H1 (cell line): Measurements from ENCODE around the gene KTI12. TPM values are rescaled to one million over a fixed set of nuclear protein-coding genes. Genes with fewer than 3 reads are reported as not detected.

Experiments used
- CBX5 ChIP-seq: fragments of 300-800, 300-1000 bp; sonication (generic); IDR thresholded peaks from 2 replicates; pipeline ENCODE4 v1.7.1; 2016; ENCODE audit warnings: antibody characterized with exemption, low read length, low read depth
- CBX8 ChIP-seq: fragments of 300-800, 300-1000 bp; sonication (generic); IDR thresholded peaks from 2 replicates; pipeline ENCODE4 v1.7.1; 2016; ENCODE audit warnings: low read depth, low read length, borderline replicate concordance
- CEBPB ChIP-seq: IDR thresholded peaks from 2 replicates; pipeline ENCODE4 v1.6.1; 2012; ENCODE audit warnings: low read depth, low read length
- GABPA ChIP-seq: IDR thresholded peaks from 2 replicates; pipeline ENCODE4 v1.6.1; 2011; ENCODE audit warnings: mild to moderate bottlenecking, low read length, moderate library complexity, borderline replicate concordance; ENCODE audit not compliant: insufficient read depth
- KDM4A ChIP-seq: IDR thresholded peaks from one replicate; pipeline ENCODE4 v1.7.1; 2012; ENCODE audit warnings: low read depth, mild to moderate bottlenecking, moderate library complexity, low read length, inconsistent platforms; ENCODE audit not compliant: severe bottlenecking
- KDM5A ChIP-seq: fragments of 200-600 bp; IDR thresholded peaks from 2 replicates; pipeline ENCODE4 v1.7.1; 2012; ENCODE audit warnings: mild to moderate bottlenecking, low read length, inconsistent platforms, mixed read lengths
- MAFK ChIP-seq: IDR thresholded peaks from 2 replicates; pipeline ENCODE4 v1.6.1; 2012; ENCODE audit warnings: low read depth, mild to moderate bottlenecking, improper control_type of control experiment, low read length
- POLR2A ChIP-seq, 2 experiments: IDR thresholded peaks; 1 replicate in 1 of 2; 2 replicates in 1 of 2; pipeline ENCODE4 v1.6.1; 2011; ENCODE audit warnings: low read depth in 2 of 2, low read length in 2 of 2, mild to moderate bottlenecking in 2 of 2; ENCODE audit errors: control extremely low read depth in 1 of 2
- POLR2AphosphoS5 ChIP-seq: IDR thresholded peaks from 2 replicates; pipeline ENCODE4 v1.6.1; 2011; ENCODE audit warnings: low read depth, low read length
- POU5F1 ChIP-seq: IDR thresholded peaks from 2 replicates; pipeline ENCODE4 v1.6.1; 2011; ENCODE audit warnings: low read depth, mild to moderate bottlenecking, low read length, moderate library complexity
- RAD21 ChIP-seq, 2 experiments: IDR thresholded peaks in 1 of 2; conservative IDR thresholded peaks in 1 of 2; 2 replicates each; pipeline ENCODE4 v1.6.1; 2011; ENCODE audit warnings: low read depth in 2 of 2, low read length in 2 of 2, improper control_type of control experiment in 1 of 2, inconsistent platforms in 1 of 2, mild to moderate bottlenecking in 1 of 2, moderate library complexity in 1 of 2
- RBBP5 ChIP-seq: IDR thresholded peaks from 2 replicates; pipeline ENCODE4 v1.7.1; 2012; ENCODE audit warnings: low read depth, mild to moderate bottlenecking, inconsistent platforms, low read length, moderate library complexity, borderline replicate concordance
- RXRA ChIP-seq: IDR thresholded peaks from 2 replicates; pipeline ENCODE4 v1.6.1; 2011; ENCODE audit warnings: low read depth, mild to moderate bottlenecking, low read length, moderate library complexity; ENCODE audit not compliant: insufficient read depth
- SAP30 ChIP-seq: fragments of 300-600 bp; sonication (generic); IDR thresholded peaks from 2 replicates; pipeline ENCODE4 v1.7.1; 2012; ENCODE audit warnings: low read length, moderate library complexity, mild to moderate bottlenecking, inconsistent platforms; ENCODE audit not compliant: insufficient read depth, insufficient replicate concordance
- SP4 ChIP-seq: IDR thresholded peaks from 2 replicates; pipeline ENCODE4 v1.6.1; 2012; ENCODE audit warnings: low read length, inconsistent platforms
- SUZ12 ChIP-seq: fragments of 200-600 bp; sonication (generic); IDR thresholded peaks from 2 replicates; pipeline ENCODE4 v1.6.1; 2012; ENCODE audit warnings: mild to moderate bottlenecking, inconsistent platforms, low read length, moderate library complexity, mixed read lengths
- TAF7 ChIP-seq: optimal IDR thresholded peaks from 2 replicates; pipeline ENCODE3; 2011; ENCODE audit warnings: low read depth, mild to moderate bottlenecking, inconsistent platforms, low read length, moderate library complexity, borderline replicate concordance
- TBP ChIP-seq: IDR thresholded peaks from 2 replicates; pipeline ENCODE4 v1.6.1; 2011; ENCODE audit warnings: low read depth, low read length, improper control_type of control experiment
- TCF12 ChIP-seq: IDR thresholded peaks from 2 replicates; pipeline ENCODE4 v1.6.1; 2011; ENCODE audit warnings: low read depth, mild to moderate bottlenecking, low read length
- TEAD4 ChIP-seq: IDR thresholded peaks from 2 replicates; pipeline ENCODE4 v1.6.1; 2012; ENCODE audit warnings: low read depth, low read length, inconsistent platforms, mixed read lengths
- polyA plus RNA-seq, 7 experiments: library from polyadenylated mRNA; depleted of rRNA in 3 of 7; stranded (reverse) in 5 of 7; unstranded in 2 of 7; fragments of >200 nt in 5 of 7; fragments of 200-250 nt in 2 of 7; gene quantifications; 1 replicate in 5 of 7; 2 replicates in 1 of 7; 4 replicates in 1 of 7; pipeline versions ENCODE4 v1.2.1 to v1.2.3, GENCODE V29; 2011 to 2013; ENCODE audit warnings: missing spikeins in 2 of 7, mixed read lengths in 2 of 7
- total RNA-seq: library from RNA; stranded (reverse); fragmentation: NEBNext Ultra II Directional; extraction: Animal tissue kit (Norgen Biotek cat#: 25700); gene quantifications from 2 replicates; pipeline ENCODE4 v1.2.1, GENCODE V29; 2021
- TF ChIP-seq, protein P1 (sequence below): IDR thresholded peaks from 2 replicates; pipeline ENCODE4 v1.6.1; 2012; ENCODE audit warnings: inconsistent platforms
- TF ChIP-seq, protein P2 (sequence below), 3 experiments: IDR thresholded peaks; 1 replicate in 2 of 3; 2 replicates in 1 of 3; pipeline versions ENCODE4 v1.5.1 to v1.6.1; 2011; ENCODE audit warnings: low read length in 3 of 3, mild to moderate bottlenecking in 3 of 3, inconsistent platforms in 2 of 3, low read depth in 1 of 3, moderate library complexity in 1 of 3; ENCODE audit not compliant: insufficient read depth in 1 of 3; ENCODE audit errors: control extremely low read depth in 1 of 3

Gene KTI12
- total and polyA plus RNA-seq, 2 of the 8 experiments (the other 6 are each of a cell fraction or from before 2014, with no cell fraction given): 7.5 to 16.2 TPM

DNA sequence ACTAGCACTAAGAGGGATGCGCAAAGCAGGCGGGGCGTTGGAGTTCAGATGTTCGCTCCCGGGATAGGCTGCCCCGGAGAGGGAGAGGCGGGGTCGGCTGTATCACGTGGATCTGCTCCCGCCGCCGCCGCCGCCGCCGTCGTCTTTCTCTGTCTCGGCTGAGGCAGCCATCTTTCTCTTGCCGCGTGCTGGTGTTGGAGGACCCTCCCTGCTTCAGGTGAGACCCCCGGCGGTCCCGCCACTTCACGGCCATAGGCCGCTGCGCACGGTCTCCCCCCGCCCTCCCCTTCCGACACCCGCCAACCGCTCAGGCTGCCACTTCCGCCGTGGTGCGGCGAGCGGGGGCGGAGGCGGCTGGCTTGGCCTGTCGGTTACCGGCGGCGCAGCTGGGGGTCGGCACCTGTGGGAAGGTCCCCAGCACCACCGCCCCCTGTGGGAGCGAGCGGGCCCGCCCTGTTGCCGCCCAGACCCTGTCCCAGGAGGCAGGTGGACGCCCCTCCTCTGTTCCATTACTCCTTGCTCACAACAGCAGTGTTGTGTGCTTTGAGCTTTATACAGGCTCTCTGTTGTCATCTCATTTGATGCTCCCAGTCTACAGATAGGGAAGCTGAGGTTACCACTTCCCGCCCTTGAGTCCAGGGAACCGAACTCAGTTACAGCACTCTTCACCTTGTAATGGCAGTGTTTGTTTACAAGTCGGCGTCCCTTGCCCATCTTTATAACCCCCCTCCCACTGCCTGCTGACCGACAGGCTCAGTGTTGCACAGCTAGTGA is 22.7 kb upstream of the KTI12 start, which contains the start of gene BTF3L4 (continued):
- TF ChIP-seq SAP30: peak; percentile 92
- no peak for TF ChIP-seq MAFK
- TF ChIP-seq SP4: no peak; the same call in 1 of the 2 replicates
- no peak for TF ChIP-seq RXRA
- TF ChIP-seq TBP: peak; percentile 48
- TF ChIP-seq TCF12: 0 out of 2 replicates have a peak, but pooled peaks have one; percentile 48
- TF ChIP-seq KDM5A: no peak
- no peak for TF ChIP-seq GABPA
- TF ChIP-seq, protein P1, sequence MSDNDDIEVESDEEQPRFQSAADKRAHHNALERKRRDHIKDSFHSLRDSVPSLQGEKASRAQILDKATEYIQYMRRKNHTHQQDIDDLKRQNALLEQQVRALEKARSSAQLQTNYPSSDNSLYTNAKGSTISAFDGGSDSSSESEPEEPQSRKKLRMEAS: peak; percentile 92
- TF ChIP-seq, protein P2, sequence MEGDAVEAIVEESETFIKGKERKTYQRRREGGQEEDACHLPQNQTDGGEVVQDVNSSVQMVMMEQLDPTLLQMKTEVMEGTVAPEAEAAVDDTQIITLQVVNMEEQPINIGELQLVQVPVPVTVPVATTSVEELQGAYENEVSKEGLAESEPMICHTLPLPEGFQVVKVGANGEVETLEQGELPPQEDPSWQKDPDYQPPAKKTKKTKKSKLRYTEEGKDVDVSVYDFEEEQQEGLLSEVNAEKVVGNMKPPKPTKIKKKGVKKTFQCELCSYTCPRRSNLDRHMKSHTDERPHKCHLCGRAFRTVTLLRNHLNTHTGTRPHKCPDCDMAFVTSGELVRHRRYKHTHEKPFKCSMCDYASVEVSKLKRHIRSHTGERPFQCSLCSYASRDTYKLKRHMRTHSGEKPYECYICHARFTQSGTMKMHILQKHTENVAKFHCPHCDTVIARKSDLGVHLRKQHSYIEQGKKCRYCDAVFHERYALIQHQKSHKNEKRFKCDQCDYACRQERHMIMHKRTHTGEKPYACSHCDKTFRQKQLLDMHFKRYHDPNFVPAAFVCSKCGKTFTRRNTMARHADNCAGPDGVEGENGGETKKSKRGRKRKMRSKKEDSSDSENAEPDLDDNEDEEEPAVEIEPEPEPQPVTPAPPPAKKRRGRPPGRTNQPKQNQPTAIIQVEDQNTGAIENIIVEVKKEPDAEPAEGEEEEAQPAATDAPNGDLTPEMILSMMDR (IDR thresholded peaks at IDR 0.05; ENCODE audit: control extremely low read depth in 1 of 3, insufficient read depth in 1 of 3, low read depth in 1 of 3, low read length in 3 of 3): peak in 1 of 3 experiments; percentile 2; a peak in 1 of 4 replicates
- TF ChIP-seq RBBP5: no peak; the same call in 1 of the 2 replicates
- no peak for TF ChIP-seq POU5F1
- no peak for TF ChIP-seq SUZ12
- no peak for TF ChIP-seq RAD21 (IDR thresholded peaks at IDR 0.05 in 1 of 2, conservative IDR thresholded peaks at IDR 0.05 in 1 of 2; ENCODE audit: low read depth in 2 of 2, low read length in 2 of 2)
- TF ChIP-seq POLR2A (IDR thresholded peaks at IDR 0.05; ENCODE audit: control extremely low read depth in 1 of 2, low read depth in 2 of 2, low read length in 2 of 2): peak; percentile 67 to 88
- no peak for TF ChIP-seq CBX8
- TF ChIP-seq POLR2AphosphoS5: peak; percentile 73
- no peak for TF ChIP-seq TEAD4
- peak; percentile 37 for TF ChIP-seq KDM4A
- TF ChIP-seq TAF7: peak; percentile 67
- no peak for TF ChIP-seq CBX5
- TF ChIP-seq CEBPB: no peak
